ENCODE results near the gene HIC2. TPM values are rescaled to one million over a fixed set of nuclear protein-coding genes. Genes with fewer than 3 reads are reported as not detected.

HIC2 gene
- polyA plus RNA-seq, 3 donors, result 0.34 to 3.9 (median 0.36) TPM

DNA sequence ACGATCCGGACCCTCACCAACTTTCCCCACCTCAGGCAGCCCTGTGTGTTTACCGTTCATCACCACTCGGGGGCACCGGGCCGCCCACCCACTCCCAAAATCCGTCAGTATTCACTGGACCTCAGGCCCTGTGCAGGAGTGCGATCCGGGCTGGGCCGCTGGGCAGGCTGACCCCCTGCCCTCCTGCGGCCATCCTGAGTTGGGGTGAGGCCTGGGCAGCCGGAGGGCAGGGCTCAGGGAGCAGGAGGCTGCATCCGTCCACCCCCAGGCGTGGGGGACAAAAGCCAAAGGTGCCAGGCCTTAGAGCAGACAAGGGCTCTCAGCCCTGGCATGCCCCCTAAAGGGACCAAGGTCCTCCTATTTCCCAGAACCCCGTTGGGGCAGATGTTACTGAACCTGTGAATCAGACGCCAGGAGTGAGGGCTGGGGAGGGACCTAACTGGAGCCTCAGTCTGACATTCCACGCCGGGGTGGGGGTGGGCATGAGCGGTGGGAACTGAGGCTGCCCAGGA is 33.2 kb downstream of the HIC2 start:
- no peak overlapping the region for H3K4me2 ChIP-seq (replicated peaks; ENCODE audit: extremely low read depth, low read length, poor library complexity, severe bottlenecking)
- intact Hi-C loops (cut with micrococcal nuclease), result no loop called here
- H3K9ac ChIP-seq (ENCODE audit: insufficient read depth, low read length, poor library complexity, severe bottlenecking), result no peak overlapping the region
- H4K20me1 ChIP-seq (ENCODE audit: insufficient read depth, low read length), result no peaks in the 10 kb centered on the region
- no peak overlapping the region for H2AFZ ChIP-seq (ENCODE audit: insufficient read depth, low read depth, low read length, poor library complexity, severe bottlenecking)
- H3K9me3 Mint-ChIP-seq, result no peaks in the 10 kb centered on the region
- H3K27ac Mint-ChIP-seq, result peak overlapping the region in 1 of 7 donors; percentile 41
- no peak overlapping the region for H3K4me3 ChIP-seq (replicated peaks in 1 of 3; ENCODE audit: low read depth in 2 of 3, low read length in 3 of 3)
- H3K36me3 Mint-ChIP-seq, result peaks cover 17 to 41% of the 10 kb centered on the region in 2 donors
- no peaks in the 10 kb centered on the region for H3K9me3 ChIP-seq (replicated peaks in 1 of 2; ENCODE audit: control insufficient read depth in 1 of 2, insufficient read depth in 1 of 2, low read length in 2 of 2)
- WGBS (ENCODE audit: insufficient coverage), result 98% methylated on average over 13 of the region's 19 CpGs
- peaks cover 15 to 27% of the 10 kb centered on the region in 2 donors for H3K36me3 ChIP-seq (replicated peaks in 1 of 2; ENCODE audit: control insufficient read depth in 1 of 2, insufficient read depth in 2 of 2, low read length in 2 of 2)
- H3K27ac ChIP-seq (ENCODE audit: low read depth in 1 of 2, low read length in 2 of 2), result no peak overlapping the region
- H3K27me3 ChIP-seq (ENCODE audit: control insufficient read depth in 2 of 2, insufficient read depth in 2 of 2, low read length in 2 of 2), result no peaks in the 10 kb centered on the region
- H3K4me1 ChIP-seq (ENCODE audit: control insufficient read depth in 1 of 2, insufficient read depth in 2 of 2, low read length in 2 of 2), result no peaks in the 10 kb centered on the region
- no peak overlapping the region for H3K4me3 Mint-ChIP-seq
- DNase-seq, result no peak
- TF ChIP-seq, protein P1, sequence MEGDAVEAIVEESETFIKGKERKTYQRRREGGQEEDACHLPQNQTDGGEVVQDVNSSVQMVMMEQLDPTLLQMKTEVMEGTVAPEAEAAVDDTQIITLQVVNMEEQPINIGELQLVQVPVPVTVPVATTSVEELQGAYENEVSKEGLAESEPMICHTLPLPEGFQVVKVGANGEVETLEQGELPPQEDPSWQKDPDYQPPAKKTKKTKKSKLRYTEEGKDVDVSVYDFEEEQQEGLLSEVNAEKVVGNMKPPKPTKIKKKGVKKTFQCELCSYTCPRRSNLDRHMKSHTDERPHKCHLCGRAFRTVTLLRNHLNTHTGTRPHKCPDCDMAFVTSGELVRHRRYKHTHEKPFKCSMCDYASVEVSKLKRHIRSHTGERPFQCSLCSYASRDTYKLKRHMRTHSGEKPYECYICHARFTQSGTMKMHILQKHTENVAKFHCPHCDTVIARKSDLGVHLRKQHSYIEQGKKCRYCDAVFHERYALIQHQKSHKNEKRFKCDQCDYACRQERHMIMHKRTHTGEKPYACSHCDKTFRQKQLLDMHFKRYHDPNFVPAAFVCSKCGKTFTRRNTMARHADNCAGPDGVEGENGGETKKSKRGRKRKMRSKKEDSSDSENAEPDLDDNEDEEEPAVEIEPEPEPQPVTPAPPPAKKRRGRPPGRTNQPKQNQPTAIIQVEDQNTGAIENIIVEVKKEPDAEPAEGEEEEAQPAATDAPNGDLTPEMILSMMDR (IDR thresholded peaks at IDR 0.05), result no peak
- H3K79me2 ChIP-seq (ENCODE audit: insufficient read depth, low read length), result no peaks in the 10 kb centered on the region
- H3K4me1 Mint-ChIP-seq, result no peaks in the 10 kb centered on the region
- peaks cover 0 to 1% (median 0%) of the 10 kb centered on the region in 3 donors for H3K27me3 Mint-ChIP-seq (ENCODE audit: low read depth in 3 of 3)

DNA sequence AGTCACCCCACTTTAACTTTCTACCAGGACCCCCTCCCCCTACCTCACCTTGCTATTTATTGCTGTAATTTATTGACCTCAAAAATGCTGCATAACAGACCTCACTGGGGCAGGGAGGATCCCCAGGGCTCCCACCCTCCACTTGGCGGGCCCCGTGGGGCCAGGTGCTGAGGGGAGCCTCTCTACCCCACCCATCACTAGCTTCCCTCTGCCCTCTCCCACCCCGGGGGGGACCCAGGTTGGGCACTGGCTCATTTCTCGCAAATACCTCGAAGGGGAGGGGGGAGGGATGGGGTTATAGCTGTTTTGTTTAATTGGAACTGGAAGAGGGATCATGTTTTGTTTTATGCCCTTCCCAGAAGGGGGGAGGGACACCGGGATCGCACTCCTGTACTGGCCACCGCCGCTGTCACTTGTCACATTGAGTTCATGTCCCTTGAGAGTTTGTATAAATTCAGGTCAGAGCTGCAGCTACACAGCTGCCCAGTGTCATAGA is 33.7 kb downstream of the HIC2 start:
- no peak overlapping the region for H3K27ac Mint-ChIP-seq
- H3K4me1 Mint-ChIP-seq, result no peaks in the 10 kb centered on the region
- Histone ChIP-seq H3K79me2 (ENCODE audit: insufficient read depth, low read length) (no peaks in the 10 kb centered on the region), H3K9me3 (replicated peaks in 1 of 2; ENCODE audit: control insufficient read depth in 1 of 2, insufficient read depth in 1 of 2, low read length in 2 of 2) (no peaks in the 10 kb centered on the region), H3K36me3 (replicated peaks in 1 of 2; ENCODE audit: control insufficient read depth in 1 of 2, insufficient read depth in 2 of 2, low read length in 2 of 2) (peaks cover 10 to 22% of the 10 kb centered on the region in 2 donors), H3K27ac (ENCODE audit: low read depth in 1 of 2, low read length in 2 of 2) (no peak overlapping the region), H2AFZ (ENCODE audit: insufficient read depth, low read depth, low read length, poor library complexity, severe bottlenecking) (no peak overlapping the region), H3K9ac (ENCODE audit: insufficient read depth, low read length, poor library complexity, severe bottlenecking) (no peak overlapping the region), H3K4me1 (ENCODE audit: control insufficient read depth in 1 of 2, insufficient read depth in 2 of 2, low read length in 2 of 2) (no peaks in the 10 kb centered on the region), H3K4me2 (replicated peaks; ENCODE audit: extremely low read depth, low read length, poor library complexity, severe bottlenecking) (no peak overlapping the region), H4K20me1 (ENCODE audit: insufficient read depth, low read length) (no peaks in the 10 kb centered on the region), H3K4me3 (replicated peaks in 1 of 3; ENCODE audit: low read depth in 2 of 3, low read length in 3 of 3) (no peak overlapping the region), H3K27me3 (ENCODE audit: control insufficient read depth in 2 of 2, insufficient read depth in 2 of 2, low read length in 2 of 2) (no peaks in the 10 kb centered on the region)
- intact Hi-C loops (cut with micrococcal nuclease), result no loop called here
- H3K27me3 Mint-ChIP-seq (ENCODE audit: low read depth in 3 of 3), result peaks cover 0 to 1% (median 0%) of the 10 kb centered on the region in 3 donors
- no peaks in the 10 kb centered on the region for H3K9me3 Mint-ChIP-seq
- TF ChIP-seq, protein P1 (IDR thresholded peaks at IDR 0.05), result no peak
- H3K36me3 Mint-ChIP-seq, result peaks cover 17 to 37% of the 10 kb centered on the region in 2 donors
- no CpG with 5 or more reads among the region's 9 CpGs for WGBS (ENCODE audit: insufficient coverage)
- H3K4me3 Mint-ChIP-seq, result no peak overlapping the region
- no peak for DNase-seq
